Superior temporal gyrus (tissue), 1 donor: ENCODE measurements around the gene ERI2.

ENCODE experiments used
- DNase-seq: peaks from one replicate; pipeline ENCODE4 v3.0.0-alpha.2; 2016; ENCODE audit errors: extremely low spot score

The ERI2 gene

GRCh38 chr16:20806168-20807050 is at the start of gene ERI2, which contains the start of gene REXO5:
Gene ERI2, minus strand, starts transcription at chr16:20806472. Its CDS starts 42 bp downstream, at chr16:20806430.
Gene REXO5, plus strand, starts transcription at chr16:20806527. Its CDS starts 427 bp downstream, at chr16:20806954.
- peak; percentile 94 for DNase-seq

DNA sequence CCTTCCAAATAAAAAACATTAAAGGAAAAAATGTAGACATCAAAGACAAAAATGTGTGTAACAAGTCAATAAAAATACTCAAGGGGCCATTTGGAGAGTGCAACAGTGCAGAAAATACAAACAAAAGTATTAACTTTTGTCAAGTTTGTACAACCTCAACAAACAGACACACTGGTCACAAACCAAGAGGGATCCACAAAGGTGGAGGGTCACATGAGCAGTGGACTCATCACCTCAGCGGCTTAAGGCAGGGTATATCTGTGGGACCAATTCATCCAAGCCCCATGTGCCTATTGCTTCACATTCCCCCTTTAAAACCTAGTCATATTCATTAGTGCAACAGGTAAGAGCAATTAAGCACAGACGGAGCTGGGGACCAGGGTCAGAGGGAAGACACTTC is 48.7 kb upstream of the ERI2 start:
- DNase-seq, result no peak

- DNase-seq, result no peak
These were observed 47.8 kb upstream of the ERI2 start for GRCh38 chr16:20853981-20854620.

DNA sequence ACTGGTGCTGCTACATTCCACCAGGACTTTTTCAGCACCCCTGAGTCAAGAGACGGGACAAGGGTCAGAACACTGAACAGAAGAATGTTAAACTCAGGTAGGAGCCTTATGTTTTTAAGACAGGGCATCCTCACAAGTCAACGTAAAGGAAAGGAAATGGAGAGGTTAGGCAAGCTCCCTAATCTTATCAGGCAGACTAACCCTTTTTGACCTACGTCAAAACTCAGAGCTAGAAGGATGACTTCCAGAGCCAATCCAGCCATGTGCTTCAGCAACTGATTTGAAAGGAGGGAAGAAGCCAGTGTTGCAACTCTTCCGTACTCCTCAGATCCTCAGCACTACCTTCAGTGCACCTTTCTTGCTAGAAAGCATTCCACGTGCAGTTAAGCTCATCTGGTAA is 46.9 kb upstream of the ERI2 start:
- DNase-seq, result no peak

DNA sequence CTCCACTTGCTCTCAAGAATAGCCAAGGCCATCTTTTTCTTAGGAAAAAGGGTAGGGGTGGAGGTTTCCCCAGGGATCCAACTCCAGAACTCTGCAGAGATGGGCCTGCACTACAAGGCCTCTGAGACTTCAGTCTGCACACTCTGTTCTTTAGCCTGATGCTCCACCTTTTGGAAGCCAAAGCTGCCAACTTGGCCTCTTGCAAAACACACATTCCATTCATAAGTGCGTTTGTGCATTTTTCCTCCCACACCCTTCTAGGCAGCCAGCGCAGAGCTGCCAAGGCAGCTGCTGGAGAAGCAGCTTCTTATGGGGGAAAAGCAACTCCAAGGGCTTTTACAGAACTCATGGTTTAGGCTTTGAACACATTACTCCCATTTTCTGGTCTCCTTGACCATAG is 45.3 kb upstream of the ERI2 start:
- peak; percentile 46 for DNase-seq

- DNase-seq, result no peak
These were observed 44.7 kb upstream of the ERI2 start for GRCh38 chr16:20850981-20851380.

- DNase-seq, result peak; percentile 93
These were observed 43.5 kb upstream of the ERI2 start for GRCh38 chr16:20849589-20850390.

DNA sequence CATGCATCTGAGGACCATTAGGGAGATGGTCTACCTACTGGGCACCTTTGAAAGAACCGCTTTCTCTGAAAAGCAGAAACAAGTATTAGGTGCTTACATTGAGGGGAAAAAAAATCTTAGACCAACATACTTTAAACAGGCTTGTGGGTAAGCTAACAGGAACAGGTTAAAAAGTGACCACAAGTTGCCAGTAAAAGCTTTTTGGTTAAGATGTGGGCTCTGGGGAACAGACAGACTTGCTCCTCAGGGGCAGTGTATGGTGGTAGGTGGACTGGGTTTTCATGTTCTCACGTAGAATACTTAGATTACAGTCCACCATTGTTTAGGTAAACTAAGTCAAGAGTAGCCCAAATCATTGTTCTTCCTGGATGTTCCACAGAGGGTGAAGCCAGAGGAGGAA is 41.3 kb upstream of the ERI2 start:
- DNase-seq, result no peak

- no peak for DNase-seq
These were observed 40.3 kb upstream of the ERI2 start for GRCh38 chr16:20846551-20846950.

- DNase-seq, result no peak
These were observed 39.8 kb upstream of the ERI2 start for GRCh38 chr16:20846030-20846429.

GRCh38 chr16:20844588-20844987 is 38.3 kb upstream of the ERI2 start:
- no peak for DNase-seq

DNA sequence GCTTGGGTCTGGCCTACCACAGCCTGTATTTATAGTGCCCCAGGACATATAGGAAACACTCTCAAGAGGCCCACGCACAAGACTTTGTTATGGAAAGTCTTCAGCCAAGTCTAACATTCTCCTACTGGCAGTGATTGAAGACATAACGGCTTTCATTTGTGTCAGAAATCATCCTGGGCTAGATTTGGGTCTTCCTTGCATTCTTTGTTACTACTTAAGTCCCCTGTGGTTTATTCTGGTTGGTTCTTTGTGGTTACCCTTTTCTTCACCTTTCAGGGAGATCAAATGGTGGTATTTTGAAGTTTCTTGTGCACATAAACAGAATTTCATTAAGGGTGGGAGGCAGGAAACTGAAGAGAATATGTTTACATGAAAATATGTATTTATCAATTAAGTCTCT is 37.8 kb upstream of the ERI2 start:
- DNase-seq, result no peak

GRCh38 chr16:20839504-20839903 is 33.2 kb upstream of the ERI2 start:
- no peak for DNase-seq

- no peak for DNase-seq
These were observed 32.0 kb upstream of the ERI2 start for GRCh38 chr16:20838240-20838639.

GRCh38 chr16:20833086-20833485 is 26.8 kb upstream of the ERI2 start:
- DNase-seq, result no peak

- DNase-seq, result no peak
These were observed 24.1 kb upstream of the ERI2 start for GRCh38 chr16:20830372-20830771.

DNA sequence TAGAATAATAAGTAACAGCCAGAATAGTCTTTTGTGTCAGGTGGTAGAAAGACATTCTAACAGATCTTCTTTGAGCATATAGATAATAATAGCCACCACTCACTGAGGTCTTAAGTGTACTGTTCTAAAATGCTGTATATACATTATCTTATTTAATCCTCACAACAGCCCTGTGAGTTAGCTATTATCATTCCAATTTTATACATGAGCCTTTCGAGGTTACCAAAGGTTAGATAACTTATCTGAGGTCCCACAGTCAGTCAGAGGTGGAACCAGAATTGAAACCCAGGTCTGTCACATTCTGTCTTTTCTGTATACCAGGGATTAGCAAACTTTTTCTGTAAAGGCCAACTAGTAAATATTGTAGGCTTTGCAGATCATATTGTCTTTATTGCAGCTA is 23.3 kb upstream of the ERI2 start:
- no peak for DNase-seq

- DNase-seq, result no peak
These were observed 19.8 kb upstream of the ERI2 start for GRCh38 chr16:20826039-20826566.

DNA sequence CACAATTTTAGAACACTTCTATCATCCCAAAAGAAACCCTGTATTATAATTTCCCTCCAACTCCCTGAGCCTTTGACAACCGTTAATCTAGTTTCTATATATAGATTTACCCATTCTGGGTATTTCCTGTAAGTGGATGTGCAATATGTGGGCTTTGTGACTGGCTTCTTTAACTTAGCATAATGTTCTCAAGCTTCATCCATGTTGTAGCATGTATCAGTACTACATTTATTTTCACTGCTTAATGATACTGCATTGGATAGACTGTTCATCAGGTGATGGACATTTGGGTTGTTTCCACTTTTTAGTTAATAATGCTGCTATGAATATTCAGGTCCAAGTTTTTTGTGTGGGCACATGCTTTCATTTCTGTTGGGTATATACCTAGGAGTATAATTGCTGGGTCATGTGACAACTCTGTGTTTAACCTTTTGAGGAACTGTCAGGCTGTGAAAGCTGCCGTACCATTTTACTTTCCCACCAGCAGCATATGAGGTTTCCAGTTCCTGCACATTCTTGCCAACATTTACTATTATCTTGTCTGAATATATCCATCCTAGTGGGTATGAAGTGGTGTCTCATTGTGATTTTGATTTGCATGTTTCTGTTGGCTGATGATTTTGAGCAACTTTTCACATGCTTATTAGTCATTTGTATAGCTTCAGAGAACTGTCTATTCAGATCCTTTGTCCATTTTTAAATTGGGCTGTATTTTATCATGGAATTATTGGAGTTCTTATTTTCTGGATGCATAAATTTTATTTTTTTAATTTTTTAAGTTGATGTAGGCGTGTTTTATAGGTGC is 16.5 kb upstream of the ERI2 start:
- no peak for DNase-seq

DNA sequence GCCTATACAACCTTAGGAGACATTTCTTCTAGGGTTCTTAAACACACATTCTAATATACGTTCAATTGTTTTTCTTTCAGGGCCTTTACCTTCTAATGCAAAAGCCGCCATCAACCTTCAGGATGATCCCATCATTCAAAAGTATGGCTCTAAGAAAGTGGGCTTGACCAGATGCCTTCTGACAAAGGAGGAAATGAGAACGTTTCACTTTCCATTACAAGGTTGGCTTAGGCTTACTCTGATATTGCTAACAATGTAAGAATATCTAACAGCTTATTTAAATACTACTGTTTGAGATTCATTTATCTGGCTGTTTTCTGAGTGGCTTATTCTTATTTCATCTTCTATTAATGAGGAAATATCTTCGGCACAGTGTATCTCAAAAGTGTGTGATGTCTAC is 15.4 kb upstream of the ERI2 start:
- no peak for DNase-seq

- DNase-seq, result no peak
These were observed 12.8 kb upstream of the ERI2 start for GRCh38 chr16:20818929-20819585.
